Measurements from ENCODE around the gene RPS19BP1. TPM values are rescaled to one million over a fixed set of nuclear protein-coding genes. Genes with fewer than 3 reads are reported as not detected.

The RPS19BP1 gene
- total and polyA plus RNA-seq, 8 donors = 25.9 to 117 (median 36.7) TPM

GRCh38 chr22:39536711-39537110, 4.2 kb upstream of the RPS19BP1 start:
- intact Hi-C loops (cut with DNase I) = loop anchor here in 2 of 3 donors (5.0 kb wide), 2 partner anchors 486 to 491 kb away; no protein-coding TSS in a partner anchor
- 44 to 56% methylated on average over 8 of the region's 8 CpGs for WGBS, 2 donors
- Histone ChIP-seq H3K27ac (no peak overlapping the region), H3K9me3 (no peaks in the 10 kb centered on the region), H3K4me1 (peaks cover 1 to 3% (median 2%) of the 10 kb centered on the region in 3 donors), H3K36me3 (no peaks in the 10 kb centered on the region), H3K27me3 (no peaks in the 10 kb centered on the region), H3K4me3 (no peak overlapping the region)
- no peak for TF ChIP-seq CTCF (IDR thresholded peaks at IDR 0.05)
- ATAC-seq = no peak
- FAIRE-seq = no peak
- DNase-seq = no peak

GRCh38 chr22:39535831-39536449, 3.4 kb upstream of the RPS19BP1 start:
- no peaks in the 10 kb centered on the region for H3K9me3 ChIP-seq
- no peaks in the 10 kb centered on the region for H3K36me3 ChIP-seq
- no peak for TF ChIP-seq CTCF (IDR thresholded peaks at IDR 0.05)
- no peak overlapping the region for H3K4me3 ChIP-seq
- H3K27me3 ChIP-seq = no peaks in the 10 kb centered on the region
- intact Hi-C loops (cut with DNase I) = loop anchor here in 2 of 3 donors (5.0 kb wide), 2 partner anchors 486 to 491 kb away; no protein-coding TSS in a partner anchor
- H3K4me1 ChIP-seq = peaks cover 3 to 10% (median 9%) of the 10 kb centered on the region in 3 donors
- no peak for FAIRE-seq
- ATAC-seq = no peak
- 75 to 78% methylated on average over 14 to 15 of the region's 15 CpGs for whole genome bisulfite sequencing, 2 donors
- no peak overlapping the region for H3K27ac ChIP-seq
- DNase-seq = peak in 2 of 6 donors; percentile 11 to 20

GRCh38 chr22:39535357-39535725, 2.8 kb upstream of the RPS19BP1 start:
- peaks cover 3 to 16% (median 10%) of the 10 kb centered on the region in 3 donors for H3K4me1 ChIP-seq
- FAIRE-seq (no peak), ATAC-seq (no peak), DNase-seq (peak in 2 of 6 donors; percentile 11 to 35)
- no peak overlapping the region for H3K27ac ChIP-seq
- no peaks in the 10 kb centered on the region for H3K36me3 ChIP-seq
- TF ChIP-seq CTCF (IDR thresholded peaks at IDR 0.05) = no peak
- no peak overlapping the region for H3K4me3 ChIP-seq
- 35 to 39% methylated on average over 13 of the region's 13 CpGs for WGBS, 2 donors
- intact Hi-C loops (cut with DNase I) = loop anchor here in 2 of 3 donors (5.0 kb wide), 2 partner anchors 487 to 492 kb away; no protein-coding TSS in a partner anchor
- H3K27me3 ChIP-seq = no peaks in the 10 kb centered on the region
- H3K9me3 ChIP-seq = no peaks in the 10 kb centered on the region

GRCh38 chr22:39534591-39535356, 2.2 kb upstream of the RPS19BP1 start:
- ATAC-seq = peak; percentile 38 to 55 (median 47)
- Histone ChIP-seq H3K4me3 (no peak overlapping the region), H3K27me3 (no peaks in the 10 kb centered on the region), H3K9me3 (no peaks in the 10 kb centered on the region), H3K36me3 (no peaks in the 10 kb centered on the region), H3K4me1 (peaks cover 3 to 22% (median 14%) of the 10 kb centered on the region in 3 donors), H3K27ac (peak overlapping the region in 2 of 4 donors; percentile 32 to 41)
- intact Hi-C loops (cut with DNase I) = loop anchor here in 2 of 3 donors (5.0 kb wide), 2 partner anchors 488 to 493 kb away; no protein-coding TSS in a partner anchor
- WGBS, 2 donors = 6 to 7% methylated on average over 41 of the region's 41 CpGs
- TF ChIP-seq CTCF (IDR thresholded peaks at IDR 0.05) = peak; percentile 78 to 95 (median 91)
- FAIRE-seq = no peak
- DNase-seq = peak; percentile 73 to 97 (median 88)
